CD4-positive, alpha-beta T cell treated with Interleukin-15 for 4 hours (primary cell): ENCODE data around the gene KANK2.

Source experiments
- DNase-seq: peaks from one replicate; pipeline ENCODE4 v3.0.0-alpha.2; 2020; ENCODE audit warnings: low spot score

KANK2 gene

DNA sequence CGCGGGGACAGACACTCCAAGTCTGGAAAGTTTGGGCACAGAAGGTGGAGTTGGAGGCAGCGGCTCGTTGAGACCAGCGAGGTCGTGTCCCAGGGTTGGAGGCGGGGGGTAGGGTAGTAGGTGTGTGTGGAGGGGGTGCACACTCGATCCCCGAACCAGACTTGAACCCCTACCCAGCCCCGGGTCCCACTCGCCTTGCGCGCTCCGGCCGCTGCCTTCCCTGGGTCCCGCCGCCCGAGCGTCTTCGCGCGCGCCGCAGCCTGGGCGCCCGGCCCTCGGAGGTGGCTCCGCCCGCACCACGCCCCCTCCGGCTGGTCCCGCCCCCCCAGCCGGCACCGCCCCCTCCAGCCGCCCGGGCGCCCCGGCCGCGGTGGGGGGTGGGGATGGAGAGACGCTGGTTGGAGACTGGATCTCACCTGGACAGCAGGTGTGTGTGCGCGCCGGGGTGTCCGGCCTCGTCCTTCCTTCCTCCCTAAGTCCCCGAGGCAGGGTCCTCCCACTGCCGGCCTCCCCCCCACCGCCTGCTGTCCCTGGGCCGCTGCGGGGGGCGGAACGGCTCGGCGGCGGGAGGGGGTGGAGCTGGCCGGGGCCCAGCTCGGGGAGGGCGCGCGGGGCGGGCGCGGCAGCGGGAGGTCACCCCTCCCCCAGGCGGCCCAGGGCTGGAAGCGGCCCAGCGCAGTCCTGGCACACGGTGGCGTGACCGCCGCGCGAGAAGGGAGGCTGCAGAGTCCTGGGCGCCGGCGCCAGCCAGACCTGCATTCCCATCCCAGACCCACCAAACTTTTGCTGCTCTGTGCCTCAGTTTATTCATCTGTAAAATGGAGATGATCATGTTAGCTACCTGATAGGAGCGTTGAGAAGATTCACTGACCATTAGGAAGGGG is at the start of gene KANK2:
Gene KANK2 (minus strand): TSS at position 255 of the 884 bp plus-strand sequence. CDS start 3,034 bp downstream, outside the sequence.
- DNase-seq: peak; percentile 60

GRCh38 chr19:11246941-11247340 is 49.6 kb upstream of the KANK2 start:
- no peak for DNase-seq

DNA sequence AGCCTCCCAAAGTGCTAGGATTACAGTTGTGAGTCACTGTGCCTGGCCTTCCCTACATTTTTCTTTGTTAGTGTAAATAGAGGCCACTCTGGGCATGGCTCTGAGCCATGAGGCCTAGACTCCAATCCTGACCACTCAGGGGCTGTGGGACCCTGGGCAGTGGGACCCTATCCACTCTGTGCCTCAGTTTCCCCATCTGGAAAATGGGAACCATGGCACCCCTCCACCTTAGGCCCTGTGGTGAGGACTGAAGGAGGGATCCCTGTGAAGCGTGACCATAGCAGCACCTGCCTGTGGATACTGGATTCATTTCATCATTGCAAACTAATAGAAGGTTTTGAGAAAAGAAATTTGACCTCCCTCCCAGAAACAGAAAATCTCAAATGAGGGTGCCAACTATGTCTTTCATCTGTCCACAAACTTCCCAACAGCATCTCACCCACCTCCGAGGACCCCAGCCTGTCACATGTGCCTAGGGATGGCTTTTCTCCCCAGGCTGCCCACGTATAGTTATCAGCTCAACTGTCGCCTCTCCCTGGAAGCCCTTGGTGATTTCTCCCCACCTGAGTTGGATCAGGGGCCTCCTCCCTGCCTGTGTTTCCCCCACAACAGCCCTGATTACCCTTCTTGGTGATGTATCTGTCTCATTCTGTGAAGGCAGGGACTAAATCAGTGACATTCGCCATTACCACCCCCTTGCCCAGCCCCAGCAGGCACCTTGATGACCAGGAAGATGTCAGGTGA is 47.7 kb upstream of the KANK2 start:
- DNase-seq: no peak

GRCh38 chr19:11243798-11244169 is 46.4 kb upstream of the KANK2 start:
- no peak for DNase-seq

DNA sequence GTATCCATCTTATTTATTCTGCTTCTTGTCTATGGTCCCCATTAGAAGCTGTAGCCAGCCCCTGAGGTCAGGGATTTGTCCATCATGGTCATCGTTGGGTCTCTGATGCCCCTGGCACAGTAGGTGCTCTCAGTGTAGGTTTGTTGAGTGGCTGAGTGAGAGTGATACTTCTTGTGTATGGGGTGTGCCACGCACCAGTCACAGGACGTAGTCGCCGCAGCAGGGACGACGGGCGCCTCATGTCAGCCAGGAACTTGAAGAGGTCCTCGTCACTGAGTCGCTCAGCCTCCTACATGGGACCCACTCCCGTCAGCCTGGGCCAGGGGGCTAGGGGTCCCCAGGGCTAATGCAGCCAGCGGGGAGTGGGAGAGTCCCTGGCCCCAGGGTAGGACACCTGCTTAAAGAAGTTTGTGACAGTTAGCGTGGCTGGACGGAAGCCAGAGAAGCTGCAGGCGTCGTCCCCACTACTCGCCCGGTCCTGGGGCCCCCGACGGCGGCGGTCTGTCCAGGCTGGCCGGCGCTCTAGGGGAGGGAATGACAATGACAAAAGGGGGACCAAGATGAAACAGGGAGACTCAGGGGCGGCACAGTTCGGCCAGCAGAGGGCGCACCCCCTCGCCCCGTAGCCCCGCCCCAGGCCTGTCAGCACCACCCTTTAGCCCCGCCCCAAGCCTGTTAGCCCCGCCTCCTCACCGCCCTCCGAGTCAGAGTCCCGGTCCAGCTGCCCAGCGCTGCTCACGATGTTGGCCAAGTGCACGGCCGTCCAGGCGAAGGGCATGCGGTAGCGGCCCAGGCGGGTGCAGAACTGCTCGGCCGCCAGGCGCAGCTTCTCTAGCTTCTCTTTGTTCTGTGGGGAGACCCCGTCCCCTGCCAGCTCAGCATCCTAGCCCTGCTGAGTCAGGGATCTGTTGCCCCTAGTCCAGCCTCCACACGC is 45.8 kb upstream of the KANK2 start:
- peak; percentile 79 for DNase-seq

DNA sequence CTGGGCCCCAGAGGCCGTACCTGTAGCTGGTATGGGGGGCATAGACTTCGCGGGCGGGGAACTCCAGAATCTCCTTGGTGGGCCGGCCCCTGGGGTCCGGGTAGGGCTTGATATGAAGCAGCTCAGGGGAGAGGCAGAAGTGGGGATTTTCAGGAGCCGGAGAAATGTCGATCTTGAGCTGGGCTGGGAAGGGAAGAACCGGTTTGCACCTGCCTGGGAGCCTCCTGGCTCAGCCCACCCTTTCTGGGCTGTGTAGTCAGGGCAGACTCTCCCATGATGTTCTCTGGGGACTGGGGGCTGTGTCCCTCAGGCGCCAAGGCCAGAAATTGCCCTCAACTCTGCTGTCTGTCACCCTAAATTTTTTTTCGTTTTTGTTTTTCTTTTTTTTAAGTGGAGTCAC is 44.7 kb upstream of the KANK2 start:
- no peak for DNase-seq

DNA sequence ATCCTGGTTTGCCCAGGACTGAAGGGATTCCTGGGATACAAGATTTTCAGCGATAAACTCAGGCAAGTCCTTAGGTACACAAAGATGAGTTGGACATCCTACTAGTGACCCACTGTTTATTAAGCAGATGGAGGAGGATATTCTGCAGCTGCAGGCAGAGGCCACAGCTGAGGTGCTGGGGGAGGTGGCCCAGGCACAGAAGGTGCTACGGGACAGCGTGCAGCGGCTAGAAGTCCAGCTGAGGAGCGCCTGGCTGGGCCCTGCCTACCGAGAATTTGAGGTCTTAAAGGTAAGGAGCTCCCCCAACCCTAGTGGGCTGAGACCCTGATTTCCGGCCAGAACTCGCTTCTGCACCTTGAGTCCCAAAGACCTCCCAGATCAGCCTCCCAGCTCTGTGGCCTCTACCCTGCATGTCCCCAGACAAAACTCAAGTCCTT is 42.7 kb upstream of the KANK2 start:
- DNase-seq: no peak

DNA sequence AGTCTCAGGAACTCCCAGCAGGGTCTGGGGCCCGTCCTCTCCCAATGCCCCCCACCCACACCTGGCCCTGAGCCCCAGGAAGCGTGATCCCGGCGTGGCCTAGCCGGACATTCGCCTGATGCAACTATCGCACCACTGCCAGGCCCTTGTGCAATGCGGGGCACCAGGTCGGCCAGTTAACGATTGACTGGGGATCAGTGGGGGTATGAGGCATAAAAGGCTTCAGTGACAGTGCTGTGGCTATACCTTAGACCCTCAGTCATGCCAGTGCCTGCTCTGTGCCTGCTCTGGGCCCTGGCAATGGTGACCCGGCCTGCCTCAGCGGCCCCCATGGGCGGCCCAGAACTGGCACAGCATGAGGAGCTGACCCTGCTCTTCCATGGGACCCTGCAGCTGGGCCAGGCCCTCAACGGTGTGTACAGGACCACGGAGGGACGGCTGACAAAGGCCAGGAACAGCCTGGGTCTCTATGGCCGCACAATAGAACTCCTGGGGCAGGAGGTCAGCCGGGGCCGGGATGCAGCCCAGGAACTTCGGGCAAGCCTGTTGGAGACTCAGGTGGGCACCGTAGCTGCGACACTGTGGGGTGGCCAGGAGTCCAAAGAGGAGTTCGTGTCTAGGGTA is 42.1 kb upstream of the KANK2 start, which contains the start of gene ANGPTL8:
Gene ANGPTL8 (plus strand): TSS at position 243 of the 624 bp plus-strand sequence. CDS start 19 bp downstream, at position 262.
- no peak for DNase-seq

GRCh38 chr19:11238781-11239376 is 41.5 kb upstream of the KANK2 start:
- DNase-seq: no peak

GRCh38 chr19:11238041-11238440 is 40.7 kb upstream of the KANK2 start:
- no peak for DNase-seq

- no peak for DNase-seq
Measured at GRCh38 chr19:11237321-11237720, 40.0 kb upstream of the KANK2 start.

DNA sequence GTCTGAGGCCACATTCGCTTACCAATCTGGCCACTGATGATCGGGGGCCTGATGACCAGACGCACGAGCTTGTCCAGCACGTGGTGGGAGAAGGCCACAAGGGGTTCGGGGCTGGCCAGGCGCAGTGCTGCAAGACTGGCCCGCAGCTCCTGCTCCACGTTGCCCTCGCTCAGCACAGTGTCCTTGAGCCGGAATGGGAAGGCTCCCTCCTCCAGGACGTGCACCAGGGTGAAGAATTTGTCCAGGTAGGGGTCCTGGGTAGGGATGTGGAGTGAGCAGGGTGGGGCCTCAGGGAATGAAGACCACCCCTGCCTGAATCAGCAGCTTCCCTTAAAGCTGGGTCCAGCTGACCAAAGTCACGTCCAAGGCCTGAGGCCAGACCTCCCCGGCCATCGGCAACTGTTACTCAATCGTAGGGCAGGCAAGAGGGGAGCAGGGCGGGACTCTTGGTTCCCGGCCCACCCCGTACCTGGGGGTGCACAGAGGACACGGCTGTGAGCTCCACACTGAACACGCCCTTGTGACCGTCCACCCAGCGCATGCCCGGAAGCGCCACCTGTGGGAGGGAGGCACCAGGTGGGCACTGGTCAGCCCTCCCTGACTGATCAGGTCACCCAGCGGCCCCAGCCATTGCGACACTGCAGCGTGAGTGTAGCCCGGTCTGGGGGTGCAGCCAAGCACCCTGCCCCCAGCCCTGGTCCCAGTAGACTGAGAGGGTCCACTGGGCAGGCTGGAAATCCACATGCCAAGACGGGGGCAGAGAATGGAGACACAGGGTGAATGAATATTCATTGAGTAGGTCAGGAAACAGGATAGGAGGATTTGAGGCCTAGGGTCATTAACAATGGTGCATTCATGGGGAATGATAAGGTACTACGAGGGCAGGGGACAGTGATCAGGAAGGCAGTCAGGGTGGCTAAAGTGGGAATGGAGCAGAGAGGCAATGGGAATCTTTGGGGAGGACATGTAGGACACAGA is 39.3 kb upstream of the KANK2 start:
- DNase-seq: no peak

DNA sequence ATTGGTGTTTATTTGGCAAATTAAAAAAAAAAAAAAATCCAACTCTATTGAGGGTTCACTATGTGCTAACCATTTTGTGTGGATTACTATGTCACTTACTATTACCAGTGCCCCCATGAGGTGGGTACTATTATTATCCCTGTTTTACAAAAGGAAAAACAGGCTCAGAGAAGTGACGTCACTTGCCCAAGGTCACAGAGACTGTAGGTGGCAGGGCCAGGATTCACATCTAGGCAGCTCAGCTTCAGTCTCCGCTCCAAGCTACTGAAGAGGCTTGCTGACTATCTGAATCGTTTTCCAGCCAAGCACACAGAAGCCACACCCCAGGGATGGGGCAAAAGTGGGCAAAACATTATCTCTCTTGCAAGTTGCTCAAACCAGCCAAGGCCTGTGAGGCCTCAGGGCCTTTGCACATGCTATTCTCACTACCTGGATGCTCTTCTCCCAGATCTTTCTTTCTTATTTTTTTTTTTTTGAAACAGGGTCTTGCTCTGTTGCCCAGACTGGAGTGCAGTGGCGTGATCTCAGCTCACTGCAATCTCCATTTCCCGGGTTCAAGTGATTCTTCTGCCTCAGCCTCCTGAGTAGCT is 37.2 kb upstream of the KANK2 start:
- no peak for DNase-seq

GRCh38 chr19:11233073-11233472 is 35.7 kb upstream of the KANK2 start:
- no peak for DNase-seq

- no peak for DNase-seq
Measured at GRCh38 chr19:11232555-11232954, 35.2 kb upstream of the KANK2 start.

DNA sequence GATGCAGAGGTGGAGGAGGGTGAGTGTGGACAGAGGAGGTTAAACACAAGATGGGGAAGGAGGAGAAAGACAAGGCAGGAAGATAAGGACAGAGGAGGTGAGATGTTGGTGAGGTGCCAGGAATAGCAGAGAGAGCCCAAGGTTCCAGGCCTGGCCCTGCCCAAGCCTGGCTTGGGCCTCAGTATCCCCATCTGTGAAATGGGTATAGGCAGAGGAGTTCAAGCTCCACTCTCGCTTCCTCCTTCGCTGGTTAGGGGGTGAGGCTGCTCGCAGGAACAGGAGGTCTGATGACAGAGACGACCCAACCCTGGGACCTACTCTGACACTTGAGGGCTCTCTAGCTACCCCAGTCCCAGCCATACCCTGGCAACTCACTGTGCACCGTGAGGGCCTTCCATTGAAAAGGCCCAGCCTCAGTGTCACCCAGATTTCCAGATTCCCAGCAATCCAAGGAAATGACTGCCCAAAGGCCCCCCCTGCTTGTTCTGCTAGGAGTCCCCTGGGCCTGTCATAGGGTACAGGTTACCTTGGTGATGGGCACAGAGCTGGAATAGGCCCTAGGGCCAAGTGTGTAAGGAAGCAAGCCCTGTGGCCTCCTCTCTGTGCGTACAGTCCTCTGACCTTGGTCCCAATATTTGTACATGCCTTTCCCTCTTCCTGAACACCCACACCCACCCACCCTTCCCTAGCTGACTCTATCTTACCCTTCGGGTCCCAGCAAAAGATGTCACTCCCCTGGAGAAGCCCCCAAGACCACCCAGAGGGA is 33.5 kb upstream of the KANK2 start:
- no peak for DNase-seq

DNA sequence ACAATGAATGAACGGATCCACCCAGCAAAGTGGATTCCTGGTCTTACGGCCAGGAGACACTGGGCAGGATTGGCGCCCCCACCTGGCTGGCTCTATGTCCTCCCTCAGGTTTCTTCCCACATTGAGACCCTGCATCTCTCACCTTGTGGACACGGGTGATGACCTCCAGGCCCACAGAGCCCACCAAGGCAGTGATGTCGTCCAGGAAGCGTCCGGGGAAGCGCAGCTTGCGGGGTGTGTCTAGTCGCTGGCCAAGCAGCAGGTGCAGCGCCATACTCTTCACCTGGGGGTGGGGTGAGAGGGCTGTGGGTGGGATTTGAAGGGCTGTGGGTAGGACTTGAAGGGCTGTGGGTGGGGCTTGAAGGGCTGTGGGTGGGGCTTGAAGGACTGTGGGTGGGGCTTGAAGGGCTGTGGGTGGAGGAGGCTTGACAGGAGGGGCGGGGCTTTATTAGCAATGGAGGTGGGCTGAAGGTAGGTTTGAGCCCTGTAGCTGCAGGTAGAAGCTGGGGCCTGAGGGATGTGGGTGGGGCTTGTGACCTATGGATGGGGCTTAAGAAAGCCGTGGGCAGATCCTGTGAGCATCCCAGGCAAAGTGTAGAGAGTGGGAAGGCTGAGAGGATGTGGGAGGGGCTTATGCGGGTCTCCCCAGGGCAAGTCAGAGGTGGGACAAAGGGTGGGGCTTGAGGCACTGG is 30.0 kb upstream of the KANK2 start:
- DNase-seq: no peak

- no peak for DNase-seq
Measured at GRCh38 chr19:11226716-11227166, 29.4 kb upstream of the KANK2 start.
